LNCAP (cell line): ENCODE measurements around the gene SRPRA.

Experiments
- TF ChIP-seq, protein P1 (sequence below): fragments of 450-650 bp; IDR thresholded peaks from 2 replicates; pipeline ENCODE4 v1.5.1; 2017; ENCODE audit warnings: mild to moderate bottlenecking

SRPRA gene, protein sequence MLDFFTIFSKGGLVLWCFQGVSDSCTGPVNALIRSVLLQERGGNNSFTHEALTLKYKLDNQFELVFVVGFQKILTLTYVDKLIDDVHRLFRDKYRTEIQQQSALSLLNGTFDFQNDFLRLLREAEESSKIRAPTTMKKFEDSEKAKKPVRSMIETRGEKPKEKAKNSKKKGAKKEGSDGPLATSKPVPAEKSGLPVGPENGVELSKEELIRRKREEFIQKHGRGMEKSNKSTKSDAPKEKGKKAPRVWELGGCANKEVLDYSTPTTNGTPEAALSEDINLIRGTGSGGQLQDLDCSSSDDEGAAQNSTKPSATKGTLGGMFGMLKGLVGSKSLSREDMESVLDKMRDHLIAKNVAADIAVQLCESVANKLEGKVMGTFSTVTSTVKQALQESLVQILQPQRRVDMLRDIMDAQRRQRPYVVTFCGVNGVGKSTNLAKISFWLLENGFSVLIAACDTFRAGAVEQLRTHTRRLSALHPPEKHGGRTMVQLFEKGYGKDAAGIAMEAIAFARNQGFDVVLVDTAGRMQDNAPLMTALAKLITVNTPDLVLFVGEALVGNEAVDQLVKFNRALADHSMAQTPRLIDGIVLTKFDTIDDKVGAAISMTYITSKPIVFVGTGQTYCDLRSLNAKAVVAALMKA

DNA sequence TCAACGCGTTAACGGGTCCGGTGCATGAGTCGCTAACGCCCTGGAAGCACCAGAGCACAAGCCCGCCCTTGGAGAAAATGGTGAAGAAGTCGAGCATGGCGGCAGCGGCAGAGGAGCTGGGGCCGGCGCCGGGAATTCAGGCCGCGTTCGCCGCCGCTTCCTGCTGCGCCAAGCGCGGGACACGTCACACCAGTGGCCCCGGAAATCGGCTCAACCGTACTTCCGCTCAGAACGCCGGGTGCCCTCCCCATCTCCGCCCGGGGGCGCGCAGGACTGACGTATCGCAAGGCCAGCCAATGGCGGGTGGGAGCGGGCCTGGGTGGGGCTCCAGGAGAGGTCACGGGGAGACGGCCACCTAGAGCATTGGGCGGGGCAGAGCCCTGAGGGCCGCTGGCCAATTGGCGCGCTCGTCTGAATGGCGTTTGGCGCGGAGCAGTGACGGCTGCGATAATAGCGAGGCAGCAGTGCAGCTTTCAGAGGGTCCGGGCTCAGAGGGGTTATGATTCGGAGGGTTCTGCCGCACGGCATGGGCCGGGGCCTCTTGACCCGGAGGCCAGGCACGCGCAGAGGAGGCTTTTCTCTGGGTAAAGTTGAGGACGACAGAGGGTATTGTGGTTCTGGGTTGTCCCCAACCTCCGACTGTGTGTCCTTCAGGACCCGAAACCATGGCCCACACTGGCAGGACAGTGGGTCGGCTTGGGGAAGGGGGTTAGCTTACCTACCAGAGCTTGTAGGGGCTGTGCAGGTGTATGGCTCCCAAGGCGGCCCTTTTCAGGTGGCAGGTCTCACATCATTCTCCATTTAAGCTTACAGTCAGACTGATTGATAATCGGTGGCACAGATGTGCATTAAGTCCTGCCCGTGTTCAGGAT lies at the start of gene SRPRA, which contains the start of gene FOXRED1:
SRPRA (minus strand) TSS at position 188 of the 872 bp plus-strand sequence; CDS start at position 97, 91 bp downstream.
FOXRED1 (plus strand) TSS at position 447 of the 872 bp plus-strand sequence; CDS start at position 500, 53 bp downstream.
- TF ChIP-seq, protein P1, sequence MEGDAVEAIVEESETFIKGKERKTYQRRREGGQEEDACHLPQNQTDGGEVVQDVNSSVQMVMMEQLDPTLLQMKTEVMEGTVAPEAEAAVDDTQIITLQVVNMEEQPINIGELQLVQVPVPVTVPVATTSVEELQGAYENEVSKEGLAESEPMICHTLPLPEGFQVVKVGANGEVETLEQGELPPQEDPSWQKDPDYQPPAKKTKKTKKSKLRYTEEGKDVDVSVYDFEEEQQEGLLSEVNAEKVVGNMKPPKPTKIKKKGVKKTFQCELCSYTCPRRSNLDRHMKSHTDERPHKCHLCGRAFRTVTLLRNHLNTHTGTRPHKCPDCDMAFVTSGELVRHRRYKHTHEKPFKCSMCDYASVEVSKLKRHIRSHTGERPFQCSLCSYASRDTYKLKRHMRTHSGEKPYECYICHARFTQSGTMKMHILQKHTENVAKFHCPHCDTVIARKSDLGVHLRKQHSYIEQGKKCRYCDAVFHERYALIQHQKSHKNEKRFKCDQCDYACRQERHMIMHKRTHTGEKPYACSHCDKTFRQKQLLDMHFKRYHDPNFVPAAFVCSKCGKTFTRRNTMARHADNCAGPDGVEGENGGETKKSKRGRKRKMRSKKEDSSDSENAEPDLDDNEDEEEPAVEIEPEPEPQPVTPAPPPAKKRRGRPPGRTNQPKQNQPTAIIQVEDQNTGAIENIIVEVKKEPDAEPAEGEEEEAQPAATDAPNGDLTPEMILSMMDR: no peak

DNA sequence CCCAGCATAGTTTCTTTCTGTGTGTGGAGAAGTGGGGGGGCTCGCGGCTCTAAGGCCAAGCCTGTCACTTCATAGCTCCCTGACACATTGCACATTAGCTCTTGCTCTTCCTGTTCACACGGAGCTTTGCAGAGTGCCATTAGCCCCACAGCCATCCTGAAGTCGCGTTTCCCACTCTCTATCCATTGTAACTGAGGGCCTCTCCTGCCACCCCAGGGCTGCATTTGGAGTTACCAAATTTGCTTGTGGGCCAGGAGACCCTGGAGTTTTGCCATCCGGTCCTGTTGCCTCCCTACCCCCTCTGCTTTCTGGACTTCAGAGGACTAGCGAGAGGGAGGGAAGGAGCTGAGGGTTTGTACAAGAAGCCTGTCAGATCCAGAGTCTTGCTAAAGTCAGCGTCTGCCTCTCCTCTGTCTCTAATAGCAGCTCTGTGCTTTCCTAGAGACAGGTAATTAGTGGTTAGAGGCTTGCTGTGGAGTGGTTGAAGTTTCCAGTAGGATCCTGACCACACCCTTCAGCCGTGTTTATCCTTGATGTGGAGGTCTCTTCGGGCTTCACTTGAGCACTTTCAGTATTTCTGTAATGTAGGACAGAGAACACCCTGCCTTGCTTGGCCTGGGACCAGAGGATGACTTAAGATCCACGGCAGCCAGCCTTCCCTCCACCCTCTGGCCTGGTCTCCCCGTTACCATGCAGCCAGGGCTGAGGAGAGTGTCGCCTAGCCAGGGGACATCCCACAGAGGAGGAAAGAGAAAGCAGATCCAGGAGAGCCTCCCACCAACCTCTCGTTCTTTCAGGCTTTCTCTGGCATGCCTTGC lies 49.3 kb upstream of the SRPRA start:
- TF ChIP-seq, protein P1: no peak

DNA sequence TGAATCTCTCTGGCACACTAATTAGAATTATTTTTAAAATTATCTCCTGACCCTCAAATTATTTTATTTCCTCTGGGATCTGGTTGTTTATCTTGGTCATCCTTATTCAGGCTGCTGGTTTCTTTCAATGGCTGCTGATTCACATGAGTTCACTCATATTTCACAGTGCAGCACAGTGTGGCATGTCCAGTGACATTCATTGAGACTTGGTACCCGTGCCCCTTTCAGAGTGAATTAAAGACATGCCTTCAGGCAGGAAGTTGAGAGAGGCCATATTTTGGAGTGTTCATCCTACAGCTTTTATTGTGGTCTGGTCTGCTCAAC lies 48.7 kb upstream of the SRPRA start:
- TF ChIP-seq, protein P1: no peak

DNA sequence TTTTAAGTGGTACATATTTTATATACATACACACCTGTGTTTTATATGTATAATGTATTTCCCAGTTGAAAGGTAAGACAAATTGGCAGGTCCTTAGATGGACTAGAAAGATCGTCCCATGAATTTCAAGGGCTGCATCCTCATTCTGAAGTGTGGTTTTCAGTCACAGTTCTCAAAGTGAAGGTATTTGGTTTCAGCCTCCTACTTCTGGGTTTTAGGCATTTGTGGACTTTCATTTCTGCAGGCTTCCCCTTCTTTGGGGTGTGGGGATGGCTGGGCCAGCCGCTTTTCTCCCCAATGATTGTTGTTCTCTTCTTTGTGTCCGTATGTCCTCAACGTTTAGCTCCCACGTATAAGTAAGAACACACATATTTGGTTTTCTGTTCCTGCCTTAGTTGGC lies 45.1 kb upstream of the SRPRA start:
- TF ChIP-seq, protein P1: no peak

DNA sequence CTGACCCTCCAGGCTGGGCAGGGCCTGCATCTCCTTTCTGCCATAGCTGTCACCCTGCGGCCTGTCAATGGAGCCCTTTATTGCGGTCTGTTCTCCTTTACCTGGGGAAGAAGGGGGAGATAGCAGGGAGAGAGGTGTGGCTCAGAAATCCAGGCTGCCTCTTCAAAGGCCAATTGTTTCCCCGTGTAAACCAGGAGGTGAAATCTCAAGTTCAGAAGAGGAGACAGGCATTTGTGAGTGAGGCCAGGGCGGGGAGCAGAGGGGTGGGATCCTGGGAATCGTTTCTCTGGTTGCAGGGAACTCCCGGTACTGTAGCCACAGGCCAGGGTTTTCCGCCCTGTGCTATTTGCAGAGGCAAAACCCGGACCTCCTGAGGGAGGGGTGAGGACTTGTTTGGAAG lies 44.3 kb upstream of the SRPRA start:
- TF ChIP-seq, protein P1: no peak

DNA sequence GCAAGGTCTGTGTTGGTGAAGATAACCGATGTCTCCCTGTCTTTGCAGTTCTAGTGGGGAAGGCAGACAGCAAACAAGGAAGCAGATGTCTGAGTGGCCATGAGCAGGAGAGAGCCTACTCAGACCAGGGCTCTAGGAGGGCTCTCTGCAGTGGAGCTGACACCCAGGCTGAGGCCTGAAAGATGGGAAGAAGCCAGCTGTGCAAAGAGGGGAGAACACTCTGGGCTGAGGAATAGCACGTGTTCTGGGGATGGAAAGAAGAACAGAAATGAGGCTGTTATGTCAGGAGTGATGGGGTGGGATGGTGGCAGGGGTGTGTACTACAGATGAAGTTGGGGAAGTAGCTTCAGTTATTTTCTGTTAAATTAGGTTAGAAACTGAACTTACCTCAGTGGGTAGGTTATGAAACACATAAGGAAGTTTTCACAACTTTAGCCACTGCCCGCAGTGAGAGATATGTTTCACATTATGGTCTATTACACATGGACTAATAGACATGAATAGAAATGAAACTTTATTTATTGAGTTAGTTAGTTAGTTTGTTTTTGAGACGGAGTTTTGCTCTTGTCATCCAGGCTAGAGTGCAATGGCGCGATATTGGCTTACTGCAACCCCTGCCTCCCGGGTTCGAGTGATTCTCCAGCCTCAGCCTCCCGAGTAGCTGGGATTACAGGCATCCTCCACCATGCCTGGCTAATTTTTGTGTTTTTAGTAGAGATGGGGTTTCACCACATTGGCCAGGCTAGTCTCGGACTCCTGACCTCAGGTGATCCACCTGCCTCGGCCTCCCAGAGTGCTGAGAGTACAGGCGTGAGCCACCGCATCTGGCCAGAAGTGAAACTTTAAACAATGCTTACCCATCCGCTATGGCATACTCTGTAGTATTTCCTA lies 43.0 kb upstream of the SRPRA start:
- TF ChIP-seq, protein P1: no peak
